ENCODE measurements around the gene MZT1. TPM values are rescaled to one million over a fixed set of nuclear protein-coding genes. Genes with fewer than 3 reads are reported as not detected.

Gene MZT1
- total and polyA plus RNA-seq, 2 experiments from 2014 or later: 35.0 to 52.3 TPM

DNA sequence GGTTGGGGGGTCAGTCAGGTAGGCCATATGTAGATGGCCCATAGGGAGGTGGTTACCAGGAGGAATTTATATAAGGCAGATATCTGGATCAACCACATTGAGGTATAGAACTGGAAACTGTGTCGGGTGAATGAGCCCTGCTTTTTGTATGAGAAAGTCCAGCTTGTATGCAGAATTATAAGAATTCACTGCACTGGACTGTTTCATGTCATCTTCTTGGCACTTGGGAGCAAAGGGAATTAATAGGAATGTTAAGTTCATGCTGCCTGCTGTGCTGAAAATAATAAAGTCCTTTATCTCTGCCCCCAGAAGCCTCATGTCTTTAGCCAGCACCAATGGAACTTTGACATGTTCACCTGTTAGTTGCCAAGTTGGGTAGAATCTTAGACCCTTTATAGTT lies 12.6 kb upstream of the MZT1 start (continued):
- TF ChIP-seq POLR2AphosphoS5 (IDR thresholded peaks at IDR 0.05; ENCODE audit: low read depth) (no peak), CREB1 (CRISPR knock-in tag; IDR thresholded peaks at IDR 0.05; ENCODE audit: low read depth) (no peak), JUNB (IDR thresholded peaks at IDR 0.05; ENCODE audit: unreplicated experiment) (no peak), ZNF331 (CRISPR knock-in tag; IDR thresholded peaks at IDR 0.05; ENCODE audit: low read depth) (no peak), ZNF462 (CRISPR knock-in tag; IDR thresholded peaks at IDR 0.05) (no peak)

GRCh38 chr13:72737033-72737432 lies 9.6 kb upstream of the MZT1 start:
- Histone ChIP-seq H3K36me3 (ENCODE audit: insufficient read depth) (peaks cover 11% of the 10 kb centered on the region; the same call in 1 of the 2 replicates), H3K4me3 (no peak overlapping the region), H3K4me2 (no peak overlapping the region), H3K9me2 (ENCODE audit: insufficient read depth) (no peaks in the 10 kb centered on the region), H3K79me2 (replicated peaks; ENCODE audit: insufficient read depth) (0 out of 2 replicates have a peak, but pooled peaks cover 2% of the 10 kb centered on the region), H3K27ac (ENCODE audit: low read depth) (no peak overlapping the region), H3K27me3 (ENCODE audit: insufficient read depth) (no peaks in the 10 kb centered on the region), H3F3A (replicated peaks; ENCODE audit: low read depth) (no peaks in the 10 kb centered on the region), H4K20me1 (replicated peaks; ENCODE audit: insufficient read depth) (peaks cover 4% of the 10 kb centered on the region; the same call in 1 of the 2 replicates), H2AFZ (no peak overlapping the region), H3K4me1 (ENCODE audit: insufficient read depth) (no peaks in the 10 kb centered on the region)
- ATAC-seq (no peak), DNase-seq (ENCODE audit: low spot score) (no peak)
- no peak overlapping the region for H3K4me3 Mint-ChIP-seq
- no peaks in the 10 kb centered on the region for H3K27me3 Mint-ChIP-seq (ENCODE audit: insufficient read depth, low read depth, poor library complexity)
- no peak overlapping the region for H3K27ac Mint-ChIP-seq
- H3K36me3 Mint-ChIP-seq (ENCODE audit: low read depth): peaks cover 39% of the 10 kb centered on the region
- H3K9me3 Mint-ChIP-seq: no peaks in the 10 kb centered on the region
- no peaks in the 10 kb centered on the region for H3K4me1 Mint-ChIP-seq
- no peak for TF ChIP-seq ZNF462 (CRISPR knock-in tag; IDR thresholded peaks at IDR 0.05)
- no peak for TF ChIP-seq CREB1 (CRISPR knock-in tag; IDR thresholded peaks at IDR 0.05; ENCODE audit: low read depth)
- TF ChIP-seq, protein P1, sequence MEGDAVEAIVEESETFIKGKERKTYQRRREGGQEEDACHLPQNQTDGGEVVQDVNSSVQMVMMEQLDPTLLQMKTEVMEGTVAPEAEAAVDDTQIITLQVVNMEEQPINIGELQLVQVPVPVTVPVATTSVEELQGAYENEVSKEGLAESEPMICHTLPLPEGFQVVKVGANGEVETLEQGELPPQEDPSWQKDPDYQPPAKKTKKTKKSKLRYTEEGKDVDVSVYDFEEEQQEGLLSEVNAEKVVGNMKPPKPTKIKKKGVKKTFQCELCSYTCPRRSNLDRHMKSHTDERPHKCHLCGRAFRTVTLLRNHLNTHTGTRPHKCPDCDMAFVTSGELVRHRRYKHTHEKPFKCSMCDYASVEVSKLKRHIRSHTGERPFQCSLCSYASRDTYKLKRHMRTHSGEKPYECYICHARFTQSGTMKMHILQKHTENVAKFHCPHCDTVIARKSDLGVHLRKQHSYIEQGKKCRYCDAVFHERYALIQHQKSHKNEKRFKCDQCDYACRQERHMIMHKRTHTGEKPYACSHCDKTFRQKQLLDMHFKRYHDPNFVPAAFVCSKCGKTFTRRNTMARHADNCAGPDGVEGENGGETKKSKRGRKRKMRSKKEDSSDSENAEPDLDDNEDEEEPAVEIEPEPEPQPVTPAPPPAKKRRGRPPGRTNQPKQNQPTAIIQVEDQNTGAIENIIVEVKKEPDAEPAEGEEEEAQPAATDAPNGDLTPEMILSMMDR (conservative IDR thresholded peaks at IDR 0.05; ENCODE audit: low read depth in 2 of 2): no peak
- no peak for TF ChIP-seq JUNB (IDR thresholded peaks at IDR 0.05; ENCODE audit: unreplicated experiment)
- TF ChIP-seq ZNF331 (CRISPR knock-in tag; IDR thresholded peaks at IDR 0.05; ENCODE audit: low read depth): no peak
- TF ChIP-seq STAT1 (IDR thresholded peaks at IDR 0.05; ENCODE audit: unreplicated experiment): no peak
- no peak for TF ChIP-seq EZH2phosphoT487 (IDR thresholded peaks at IDR 0.05; ENCODE audit: unreplicated experiment)

Measured in GM23338 (cell line).